ENCODE measurements around the gene TMEM168. TPM values are rescaled to one million over a fixed set of nuclear protein-coding genes. Genes with fewer than 3 reads are reported as not detected.

Gene TMEM168
- total and polyA plus RNA-seq, 2 donors (not counting 3 experiments of a cell fraction or from before 2014, with no cell fraction given) = 23.4 to 24.4 TPM

DNA sequence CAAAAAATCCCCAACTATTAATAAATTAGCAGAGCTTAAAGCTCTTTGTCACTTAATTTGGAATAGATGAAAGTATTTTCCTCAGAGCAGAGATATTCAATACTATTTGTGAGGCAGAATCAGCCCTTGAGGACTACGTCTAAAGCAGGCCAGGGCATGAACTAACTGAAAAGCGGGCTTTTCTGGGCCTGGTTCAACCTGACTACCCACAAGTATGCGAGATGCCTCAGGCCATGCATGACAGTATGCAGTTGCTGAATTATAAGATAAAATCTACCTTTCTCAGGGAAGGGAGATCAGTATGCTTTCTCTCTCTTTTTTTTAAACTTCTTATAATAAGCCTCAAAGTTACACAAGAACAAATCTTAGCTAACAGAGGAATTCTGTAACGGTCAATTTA lies 20.1 kb downstream of the TMEM168 start:
- no peaks in the 10 kb centered on the region for H3K79me2 ChIP-seq (ENCODE audit: control insufficient read depth, insufficient read depth, low read length)
- dilution Hi-C loops (cut with MboI; ENCODE audit: extremely low pct_ligation_motif_present, low sequenced_read_pairs) = no loop called here
- no peaks in the 10 kb centered on the region for H3K9me3 ChIP-seq (replicated peaks; ENCODE audit: control insufficient read depth, insufficient read depth, low read length)
- TF ChIP-seq MAX (IDR thresholded peaks at IDR 0.05; ENCODE audit: insufficient read depth, insufficient read length) (no peak), GATA2 (IDR thresholded peaks at IDR 0.05; ENCODE audit: insufficient read depth, insufficient read length, low read depth, low read length) (no peak), POLR2AphosphoS5 (IDR thresholded peaks at IDR 0.05; ENCODE audit: insufficient read depth, low read depth, low read length) (no peak), POLR2A (IDR thresholded peaks at IDR 0.05; ENCODE audit: low read depth, low read length) (no peak), EZH2 (IDR thresholded peaks at IDR 0.05; ENCODE audit: borderline replicate concordance, low read depth, low read length, severe bottlenecking) (no peak), JUN (IDR thresholded peaks at IDR 0.05; ENCODE audit: borderline replicate concordance, insufficient read depth, insufficient read length, low read depth) (no peak), FOS (IDR thresholded peaks at IDR 0.05; ENCODE audit: borderline replicate concordance, insufficient read depth, low read length) (no peak), MYC (IDR thresholded peaks at IDR 0.05; ENCODE audit: low read depth, low read length) (no peak), CTCF (IDR thresholded peaks at IDR 0.05; ENCODE audit: extremely low read depth in 1 of 2, insufficient read depth in 1 of 2, low read depth in 1 of 2, low read length in 2 of 2) (no peak)
- no peaks in the 10 kb centered on the region for H3K27me3 ChIP-seq (ENCODE audit: control insufficient read depth in 2 of 2, insufficient read depth in 2 of 2, low read length in 2 of 2)
- H4K20me1 ChIP-seq (replicated peaks; ENCODE audit: control insufficient read depth, extremely low read depth, insufficient read depth, low read length) = no peaks in the 10 kb centered on the region
- no TSS peak for BruUV-seq (replicated peaks)
- no peak overlapping the region for H3K9ac ChIP-seq (replicated peaks; ENCODE audit: extremely low read depth, insufficient read depth, low read length)
- no peak overlapping the region for H3K4me2 ChIP-seq (ENCODE audit: insufficient read depth, low read length)
- intact Hi-C loops (cut with micrococcal nuclease) = no loop called here
- H3K9me1 ChIP-seq (replicated peaks; ENCODE audit: control insufficient read depth, extremely low read depth, insufficient read depth, low read length) = no peaks in the 10 kb centered on the region
- POLR2A ChIA-PET = interaction anchor here (1.0 kb wide), 1 partner anchor 20 kb away, joined by 3 read pairs; the partner anchor contains the start of gene TMEM168
- DNase-seq (ENCODE audit: low read depth, low spot score) (no peak), FAIRE-seq (no peak)
- H3K4me3 ChIP-seq (replicated peaks in 1 of 3; ENCODE audit: insufficient read depth in 1 of 3, low read depth in 1 of 3, low read length in 3 of 3) = no peak overlapping the region
- H2AFZ ChIP-seq (ENCODE audit: low read depth, low read length) = no peak overlapping the region
- H3K4me1 ChIP-seq (ENCODE audit: control insufficient read depth, extremely low read depth, insufficient read depth, low read length) = no peaks in the 10 kb centered on the region
- no peak overlapping the region for H3K27ac ChIP-seq (ENCODE audit: insufficient read depth, low read depth, low read length)
- H3K36me3 ChIP-seq (ENCODE audit: control insufficient read depth in 2 of 2, extremely low read depth in 1 of 2, insufficient read depth in 2 of 2, low read length in 2 of 2) = no peaks in the 10 kb centered on the region
- CTCF ChIA-PET = interaction anchor here (1.4 kb wide), 1 partner anchor 9 kb away, joined by 4 read pairs; no protein-coding TSS in a partner anchor

Measured in endothelial cell of umbilical vein (primary cell).